HG02938 (cell line): ENCODE measurements around the gene KNOP1.

Source experiments
- ATAC-seq: cut with Tn5 transposase; IDR thresholded peaks from one replicate; pipeline ENCODE4 v1.9.1; 2021; ENCODE audit warnings: mild to moderate bottlenecking, moderate library complexity; ENCODE audit not compliant: unreplicated experiment

KNOP1 gene

DNA sequence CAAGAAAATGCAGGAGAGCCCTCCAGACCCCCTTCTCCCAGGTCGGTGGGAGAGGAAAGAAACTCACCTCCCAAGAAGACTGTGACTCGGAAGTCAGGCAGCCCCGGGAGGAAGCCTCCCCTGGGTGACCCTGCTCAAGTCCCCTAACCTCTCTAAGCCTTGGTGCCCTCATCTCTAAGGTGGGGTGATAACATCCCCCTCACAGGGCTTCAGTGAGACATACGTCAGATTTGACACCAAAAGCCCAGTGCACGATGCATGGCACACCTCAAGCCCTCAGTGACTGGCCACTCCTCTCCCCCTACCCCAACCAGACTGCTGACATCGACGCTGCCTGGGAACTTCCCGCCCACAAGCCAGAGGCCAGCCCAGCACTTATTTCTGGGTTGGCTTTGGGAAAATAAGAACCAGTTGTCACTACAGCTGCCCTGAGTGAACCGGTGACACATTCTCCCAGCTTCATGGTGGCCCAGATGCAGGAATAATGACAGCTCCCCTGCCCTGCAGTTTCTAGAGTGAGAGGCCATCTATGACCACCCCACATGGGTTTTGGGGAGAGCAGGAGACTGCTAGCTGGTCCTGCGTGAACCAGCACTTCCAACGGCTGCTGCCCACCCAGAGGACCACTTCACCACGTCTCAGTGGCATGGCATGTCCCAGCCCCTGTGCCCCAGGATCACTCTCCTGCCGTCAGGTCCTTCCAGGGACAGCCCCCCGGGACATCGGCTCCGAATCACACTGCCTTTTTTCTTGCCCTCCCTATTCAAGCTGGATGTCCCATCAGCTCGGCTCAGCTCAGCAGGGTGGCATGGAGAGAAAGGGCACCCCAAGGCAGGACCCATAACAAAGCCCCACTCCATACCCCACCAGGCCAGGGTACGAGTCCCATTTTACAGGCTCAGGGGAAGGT lies 9.5 kb downstream of the KNOP1 start:
- ATAC-seq: no peak

DNA sequence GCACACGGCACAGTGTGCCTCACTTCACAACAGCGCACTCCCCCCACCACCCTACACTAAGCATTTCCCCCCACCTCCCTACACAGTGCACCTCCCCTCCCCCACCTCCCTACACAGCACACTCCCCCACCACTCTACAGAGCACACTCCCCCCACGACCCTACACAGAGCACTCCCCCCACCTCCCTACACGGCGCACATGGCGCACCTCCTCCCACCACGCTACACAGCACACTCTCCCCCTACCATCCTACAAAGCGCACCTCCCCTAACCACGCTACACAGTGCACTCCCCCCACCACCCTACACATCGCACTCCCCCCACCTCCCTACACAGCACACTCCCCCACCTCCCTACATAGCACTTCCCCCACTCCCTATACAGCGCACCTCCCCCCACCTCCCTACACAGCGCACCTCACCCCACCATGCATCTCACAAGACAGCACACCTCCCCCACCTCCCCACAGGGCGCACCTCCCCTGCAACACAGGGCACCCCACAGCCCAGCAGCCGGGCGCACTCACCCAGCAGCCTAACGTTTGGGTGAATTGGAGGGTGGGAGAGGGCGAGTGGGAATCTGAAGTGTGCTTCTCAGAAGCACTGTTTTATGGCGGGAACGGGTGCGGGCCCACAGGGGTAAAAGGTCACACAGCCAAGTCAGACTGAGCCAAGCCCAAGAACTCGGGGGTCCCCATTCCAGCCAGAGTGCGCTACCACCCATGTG lies 10.3 kb downstream of the KNOP1 start:
- ATAC-seq: no peak

DNA sequence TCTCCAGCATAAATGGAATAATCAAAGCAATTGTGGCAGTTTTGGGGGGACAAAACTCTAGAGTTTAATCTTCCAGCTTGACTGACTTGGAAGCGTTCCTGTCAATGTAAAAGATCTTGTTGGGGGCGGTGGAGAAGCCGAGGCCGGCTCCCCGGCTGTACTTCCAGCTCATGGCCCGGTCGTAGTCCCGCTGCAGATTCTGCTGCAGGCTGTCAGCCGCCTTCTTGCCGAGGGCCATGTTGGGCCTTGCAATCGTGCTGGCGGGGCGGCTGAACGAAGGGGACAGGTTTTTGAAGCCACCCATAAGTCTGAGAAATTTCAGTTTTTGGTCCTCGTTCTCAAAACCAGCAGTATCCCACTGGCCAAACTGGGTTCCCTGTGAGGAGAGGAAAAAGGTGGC lies 11.2 kb downstream of the KNOP1 start:
- ATAC-seq: no peak

DNA sequence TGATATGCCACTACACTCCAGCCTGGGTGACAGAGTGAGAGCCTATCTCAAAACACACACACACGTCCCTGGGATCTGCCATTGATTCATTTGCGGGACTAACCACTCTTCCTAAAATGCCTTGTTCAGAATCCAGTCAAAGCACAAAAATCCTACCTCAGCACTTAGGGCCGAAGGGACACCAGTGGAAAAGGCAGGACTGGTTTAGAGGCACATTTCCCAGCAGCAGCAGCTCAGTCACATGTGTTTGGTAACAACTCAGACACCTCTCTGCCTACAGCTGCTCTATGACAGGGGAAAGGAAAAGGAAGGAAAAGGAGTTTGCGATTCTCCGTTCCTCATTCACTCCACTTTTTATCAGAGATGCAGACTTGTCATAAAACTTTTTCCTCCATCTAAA lies 12.2 kb downstream of the KNOP1 start:
- ATAC-seq: no peak

DNA sequence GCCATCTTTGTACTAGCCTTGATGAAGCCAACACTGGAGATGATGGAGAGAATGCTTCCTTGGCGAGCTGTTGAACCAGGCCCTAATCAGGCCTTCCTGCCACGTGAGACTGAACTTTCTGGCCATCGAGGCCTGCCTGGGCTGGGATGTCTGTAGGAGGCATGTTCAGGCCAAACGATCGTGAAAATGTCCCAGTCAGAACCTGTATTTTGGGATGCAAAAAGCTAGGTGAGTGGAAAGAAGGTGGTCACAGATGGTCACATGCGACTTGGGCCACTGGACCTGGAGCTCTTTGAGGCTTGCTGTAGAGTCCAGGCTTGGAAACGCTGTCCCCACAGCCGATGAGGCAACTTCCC lies 12.9 kb downstream of the KNOP1 start:
- no peak for ATAC-seq

DNA sequence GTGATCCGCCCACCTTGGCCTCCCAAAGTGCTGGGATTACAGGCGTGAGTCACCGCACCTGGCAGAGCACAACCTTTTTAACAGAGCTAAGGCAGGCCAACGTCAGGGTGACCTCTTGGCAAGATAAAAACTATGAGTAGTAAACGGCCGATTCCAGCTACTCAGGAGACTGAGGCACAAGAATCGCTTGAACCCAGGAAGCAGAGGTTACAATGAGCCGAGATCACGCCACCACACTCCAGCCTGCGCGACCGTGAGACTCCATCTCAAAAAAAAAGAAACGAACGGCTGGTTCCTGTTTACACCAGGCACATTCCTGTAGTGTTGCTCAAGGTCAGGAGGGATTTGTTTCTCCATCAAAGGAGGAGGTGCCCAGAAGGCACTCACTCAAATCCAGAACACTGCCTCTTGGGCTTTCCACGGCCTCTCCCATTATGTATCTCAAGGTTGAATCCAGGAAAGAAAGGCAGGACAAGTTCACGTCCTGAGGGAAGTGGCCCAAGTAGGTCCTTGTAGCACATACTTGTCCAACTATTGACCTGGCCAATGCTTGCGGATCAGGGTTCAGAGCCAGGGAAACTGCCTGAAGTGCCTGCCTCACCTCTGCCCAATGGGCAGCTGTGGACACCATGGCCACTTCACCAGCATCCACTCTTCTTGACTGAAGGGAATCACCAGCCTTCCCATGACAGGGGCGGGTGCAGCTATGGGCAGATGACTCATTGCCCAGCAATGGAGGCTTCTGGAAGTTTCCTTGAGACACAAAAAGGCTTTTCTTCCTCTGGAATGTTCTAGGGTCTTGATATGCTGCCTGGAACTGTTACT lies 13.5 kb downstream of the KNOP1 start:
- no peak for ATAC-seq

DNA sequence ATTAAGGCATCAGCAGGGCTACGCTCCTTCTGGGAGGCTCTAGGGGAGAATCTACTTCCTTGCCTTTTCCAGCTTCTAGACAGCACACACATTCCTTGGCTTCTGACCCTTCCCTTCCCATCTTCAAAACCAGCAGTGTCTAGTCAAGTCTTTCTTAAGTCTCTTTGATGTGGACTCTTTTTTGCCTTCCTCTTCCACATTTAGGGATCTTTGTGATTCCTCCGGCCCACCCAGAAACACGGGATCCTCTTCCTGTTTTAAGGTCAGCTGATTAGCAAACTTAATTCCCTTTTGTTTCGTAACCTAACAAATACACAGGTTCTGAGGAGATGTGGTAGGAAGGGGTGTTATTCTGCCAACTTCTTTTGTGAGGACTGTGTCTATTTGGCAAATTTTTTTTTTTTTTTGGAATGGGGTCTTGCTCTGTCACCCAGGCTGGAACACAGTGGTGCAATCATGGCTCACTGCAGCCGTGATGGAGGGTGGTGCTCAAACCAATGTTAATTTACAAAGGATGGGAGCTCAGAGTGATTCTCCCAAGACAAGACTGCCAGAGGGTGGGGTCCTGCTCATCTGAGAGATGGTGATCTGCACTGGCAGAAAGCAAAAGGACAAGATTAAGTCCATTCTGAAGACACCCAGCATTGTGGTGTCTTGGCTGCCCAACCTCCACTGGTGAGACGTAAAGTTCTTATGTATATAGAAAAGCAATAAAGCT lies 14.7 kb downstream of the KNOP1 start:
- ATAC-seq: no peak

DNA sequence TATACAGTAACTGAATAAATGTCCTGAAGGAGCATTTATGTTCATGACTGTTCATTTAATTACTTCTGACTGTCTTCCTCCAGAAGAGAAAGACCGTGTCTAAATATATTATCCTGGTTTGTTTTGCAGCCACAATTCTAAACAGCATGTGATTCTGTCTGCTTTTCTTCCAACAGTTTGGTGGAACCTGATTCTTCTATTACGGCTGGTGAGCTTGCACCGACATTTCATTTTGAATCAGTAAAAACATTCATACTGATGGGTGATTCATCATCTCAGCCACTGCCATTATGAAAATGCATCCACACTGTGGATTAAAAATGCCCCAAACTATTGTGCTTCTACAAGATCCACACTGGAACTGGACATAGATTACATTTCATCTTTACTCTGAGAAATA lies 16.9 kb downstream of the KNOP1 start:
- no peak for ATAC-seq

DNA sequence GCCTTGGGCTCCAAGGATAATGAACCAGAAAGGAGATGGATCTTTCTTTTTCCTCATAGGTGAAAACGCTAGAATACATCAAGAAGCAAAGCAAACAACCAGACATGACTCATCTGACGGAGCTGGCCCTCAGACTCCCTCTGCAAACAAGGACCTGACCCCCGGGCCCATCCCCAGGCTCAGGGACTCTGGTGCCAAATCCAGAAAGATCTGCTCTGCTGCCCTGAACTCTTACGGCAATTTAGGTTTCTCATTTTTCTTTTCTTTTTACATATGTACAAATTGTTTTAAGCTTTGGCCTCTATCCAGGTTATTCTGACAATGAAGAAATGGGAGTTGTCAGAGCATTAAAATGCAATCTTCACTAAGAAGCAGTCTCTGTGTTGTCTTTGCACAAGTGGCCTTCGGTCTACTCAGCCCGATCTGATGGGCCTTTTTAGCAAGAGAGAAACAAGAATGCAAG lies 17.7 kb downstream of the KNOP1 start:
- ATAC-seq: no peak

DNA sequence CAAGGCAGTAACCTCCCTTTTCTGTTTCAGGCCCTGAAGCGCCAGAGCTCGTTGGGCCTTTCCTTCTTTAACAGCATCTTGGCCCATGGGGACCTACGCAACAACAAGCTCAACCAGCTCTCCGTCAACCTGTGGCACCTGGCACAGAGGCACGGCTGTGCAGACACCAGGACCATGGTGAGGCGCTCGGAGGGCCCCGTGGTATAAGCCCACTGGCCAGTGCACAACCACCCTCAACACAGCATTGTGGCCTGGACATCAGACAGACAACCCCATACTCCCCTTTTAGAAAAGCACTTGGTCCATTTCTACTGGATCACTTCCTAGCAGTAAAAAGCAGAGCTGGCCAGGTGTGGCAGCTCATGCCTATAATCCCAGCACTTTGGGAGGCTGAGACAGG lies 18.6 kb downstream of the KNOP1 start:
- no peak for ATAC-seq

DNA sequence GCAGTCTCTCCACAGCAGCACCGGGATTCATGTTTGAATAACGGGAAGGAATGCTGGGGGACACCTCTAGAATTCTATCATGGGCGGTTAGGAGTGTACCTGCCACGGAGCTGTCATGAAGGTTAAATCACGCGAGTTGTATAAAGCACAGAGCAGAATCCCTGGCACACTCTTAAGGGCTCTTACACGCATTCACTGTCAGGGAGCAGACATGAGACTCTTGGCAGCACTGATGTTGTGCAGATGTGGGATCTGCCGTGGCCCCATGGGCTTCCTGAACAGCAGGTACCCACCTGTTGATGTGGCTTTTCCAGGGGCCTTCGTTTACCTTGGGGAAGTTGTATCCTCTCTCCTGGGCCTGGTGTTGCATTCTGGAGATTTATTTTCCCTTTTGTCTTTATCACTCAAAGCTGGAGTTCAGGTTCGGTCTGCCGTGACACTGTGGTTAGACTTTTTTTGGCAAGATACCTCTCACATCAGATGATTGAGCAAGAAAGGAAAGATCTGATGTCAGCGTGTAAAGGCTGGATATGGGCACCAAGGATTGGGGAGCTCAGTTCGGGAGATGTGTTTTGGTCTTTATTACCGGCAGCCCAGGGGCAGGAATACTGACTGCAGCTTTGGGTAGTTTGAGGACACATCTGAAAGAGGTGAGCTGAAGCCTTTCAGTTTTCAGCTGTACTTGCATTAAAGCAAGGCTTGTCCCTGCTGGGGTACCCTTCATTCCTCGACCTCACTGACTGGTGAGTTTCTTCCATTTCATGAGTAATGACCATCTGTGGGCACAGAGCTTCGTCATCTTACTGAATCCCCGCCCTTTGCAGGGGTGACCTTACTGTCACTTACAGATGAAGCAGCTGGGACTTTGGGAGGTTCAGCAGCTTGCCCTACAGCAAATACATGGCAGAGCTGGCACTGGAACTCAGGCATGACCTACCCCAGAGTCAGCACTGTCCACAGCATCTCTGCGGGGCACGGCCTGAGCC lies 19.3 kb downstream of the KNOP1 start:
- ATAC-seq: no peak

DNA sequence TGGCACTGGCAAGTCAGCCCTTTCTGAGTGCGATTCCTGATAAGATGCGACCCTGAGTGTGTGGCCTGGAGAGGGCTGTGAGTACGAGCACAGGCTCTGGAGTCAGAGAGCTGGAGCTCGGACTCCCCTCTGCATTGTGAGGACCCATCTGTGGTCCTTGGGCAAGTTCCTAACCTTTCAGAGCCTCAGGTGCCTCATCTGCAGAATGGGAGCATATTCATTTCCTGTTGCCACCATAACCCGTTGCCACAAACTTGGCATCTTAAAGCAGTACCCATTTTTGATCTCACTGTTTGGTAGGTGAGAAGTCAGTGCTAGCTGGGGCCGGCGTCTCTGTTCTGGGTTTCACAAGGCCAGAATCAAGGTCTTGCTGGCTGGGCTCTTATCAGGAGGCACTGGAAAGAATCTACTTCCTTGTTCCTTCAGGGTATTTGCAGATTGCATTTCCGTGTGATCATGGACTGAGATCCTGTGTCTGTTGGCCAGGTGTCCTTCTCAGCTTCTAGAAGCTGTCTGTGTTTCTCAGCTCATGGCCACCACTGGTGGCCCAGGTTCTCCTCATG lies 20.2 kb downstream of the KNOP1 start:
- no peak for ATAC-seq

DNA sequence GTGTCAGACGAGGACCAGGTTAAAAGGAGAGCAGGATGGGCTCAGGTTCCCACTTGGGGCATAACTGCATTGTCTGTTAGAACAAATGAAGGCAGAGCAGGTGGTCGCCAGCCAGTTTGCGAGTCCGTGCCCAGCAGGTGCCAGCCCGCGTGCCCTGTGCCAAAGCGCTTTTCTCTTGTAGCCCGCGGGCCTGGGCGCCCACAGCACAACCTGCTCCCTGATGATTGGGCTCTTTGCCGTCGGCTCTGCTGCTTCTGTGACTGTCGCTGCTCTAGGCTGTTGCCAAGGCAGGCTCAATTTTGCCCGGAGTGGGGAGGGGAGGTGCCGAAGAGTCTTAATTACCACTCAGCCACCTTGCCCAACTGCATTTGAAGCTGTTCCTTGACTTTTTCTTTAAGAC lies 21.1 kb downstream of the KNOP1 start:
- ATAC-seq: no peak

DNA sequence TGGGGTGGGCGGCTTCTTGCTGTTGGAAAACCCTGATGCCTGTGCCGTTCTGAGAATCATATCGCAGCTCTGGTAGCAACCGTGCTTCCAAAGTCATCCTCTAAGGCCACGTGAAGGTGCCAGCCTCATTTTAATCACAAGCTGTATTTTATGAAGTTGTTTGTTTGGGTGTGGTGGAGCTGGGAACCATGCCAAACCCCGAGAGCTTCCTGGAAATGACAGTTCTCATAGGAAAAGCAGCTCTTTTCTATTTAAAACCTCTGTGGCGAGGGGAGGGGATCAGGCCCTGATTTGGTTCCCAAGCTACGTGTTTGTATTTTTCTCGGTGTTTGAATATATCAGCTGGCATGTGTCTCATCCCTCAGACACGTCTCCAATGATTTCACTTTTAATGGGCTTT lies 21.7 kb downstream of the KNOP1 start:
- ATAC-seq: no peak

DNA sequence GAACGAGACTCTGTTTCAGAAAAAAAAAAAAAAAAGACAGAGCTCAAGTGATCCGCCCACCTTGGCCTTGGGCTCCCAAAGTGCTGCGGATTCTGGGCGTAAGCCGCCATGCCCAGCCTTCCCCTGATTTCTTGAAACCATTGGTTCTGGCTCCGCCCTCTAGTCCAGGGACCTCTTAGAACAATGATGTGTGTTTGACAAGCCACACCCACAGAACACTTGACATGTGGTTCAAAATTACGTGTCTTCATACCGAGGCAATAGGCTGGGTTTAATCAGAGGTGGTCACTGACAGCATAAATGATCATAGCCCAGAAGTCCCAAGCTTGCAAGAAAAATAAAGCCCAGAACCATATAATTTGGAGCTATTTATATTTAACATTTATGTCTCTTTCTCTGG lies 23.0 kb downstream of the KNOP1 start:
- ATAC-seq: no peak

DNA sequence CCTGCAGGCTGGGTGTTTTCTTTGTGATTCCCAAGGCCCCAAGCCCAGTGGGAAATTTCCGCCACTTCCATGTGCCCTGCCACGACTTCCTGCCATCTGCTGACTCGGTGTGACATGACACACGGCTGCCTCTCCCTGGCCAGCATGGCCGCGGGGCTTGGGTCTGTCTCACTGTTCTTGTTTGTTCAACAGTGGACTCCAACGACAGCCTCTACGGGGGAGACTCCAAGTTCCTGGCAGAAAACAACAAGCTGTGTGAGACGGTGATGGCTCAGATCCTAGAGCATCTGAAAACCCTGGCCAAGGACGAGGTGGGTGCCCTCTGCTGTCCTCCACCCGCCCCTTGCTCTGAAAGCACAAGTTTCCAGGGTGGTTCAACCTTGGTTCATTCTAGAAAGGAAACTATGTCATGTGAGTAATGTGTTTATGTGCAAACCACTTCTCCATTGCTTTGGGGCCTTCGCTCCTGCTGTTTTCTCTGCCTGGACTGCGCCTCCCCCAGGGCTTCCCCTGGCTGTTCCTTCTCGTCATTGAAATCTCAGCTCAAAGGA lies 26.8 kb downstream of the KNOP1 start:
- no peak for ATAC-seq

DNA sequence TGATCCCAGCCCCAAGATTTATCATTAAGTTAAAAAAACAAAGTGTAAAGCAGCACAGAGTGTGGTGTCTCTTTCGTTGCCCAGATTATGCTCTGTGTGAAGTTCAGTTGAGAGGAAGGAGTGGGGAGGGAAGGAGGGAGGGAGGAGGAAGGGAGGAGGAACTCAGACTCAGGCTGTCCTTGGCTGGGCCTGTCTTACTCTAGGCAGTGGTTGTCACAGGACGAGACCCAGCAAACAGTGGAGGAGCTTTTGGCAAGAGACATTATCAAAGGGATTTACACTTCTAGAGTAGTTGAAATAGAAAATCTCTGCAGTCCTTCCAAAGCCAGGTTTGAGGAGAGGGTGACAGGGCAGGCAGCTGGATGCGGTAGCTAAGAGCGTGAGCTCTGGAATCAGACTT lies 27.8 kb downstream of the KNOP1 start:
- no peak for ATAC-seq

DNA sequence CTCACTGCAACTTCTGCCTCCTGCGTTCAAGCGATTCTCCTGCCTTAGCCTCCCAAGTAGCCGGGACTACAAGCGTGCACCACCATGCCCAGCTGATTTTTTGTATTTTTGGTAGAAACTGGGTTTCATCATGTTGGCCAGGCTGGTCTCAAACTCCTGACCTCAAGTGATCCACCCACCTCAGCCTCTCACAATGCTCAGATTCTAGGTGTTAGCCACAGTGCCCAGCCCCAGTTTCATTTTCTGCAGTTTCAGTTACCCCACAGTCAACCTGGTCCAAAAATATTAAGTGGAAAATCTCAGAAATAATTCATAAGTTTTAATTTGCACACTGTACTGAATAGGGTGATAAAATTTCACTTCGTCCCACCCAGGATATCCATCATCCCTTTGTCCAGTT lies 28.7 kb downstream of the KNOP1 start:
- ATAC-seq: no peak

DNA sequence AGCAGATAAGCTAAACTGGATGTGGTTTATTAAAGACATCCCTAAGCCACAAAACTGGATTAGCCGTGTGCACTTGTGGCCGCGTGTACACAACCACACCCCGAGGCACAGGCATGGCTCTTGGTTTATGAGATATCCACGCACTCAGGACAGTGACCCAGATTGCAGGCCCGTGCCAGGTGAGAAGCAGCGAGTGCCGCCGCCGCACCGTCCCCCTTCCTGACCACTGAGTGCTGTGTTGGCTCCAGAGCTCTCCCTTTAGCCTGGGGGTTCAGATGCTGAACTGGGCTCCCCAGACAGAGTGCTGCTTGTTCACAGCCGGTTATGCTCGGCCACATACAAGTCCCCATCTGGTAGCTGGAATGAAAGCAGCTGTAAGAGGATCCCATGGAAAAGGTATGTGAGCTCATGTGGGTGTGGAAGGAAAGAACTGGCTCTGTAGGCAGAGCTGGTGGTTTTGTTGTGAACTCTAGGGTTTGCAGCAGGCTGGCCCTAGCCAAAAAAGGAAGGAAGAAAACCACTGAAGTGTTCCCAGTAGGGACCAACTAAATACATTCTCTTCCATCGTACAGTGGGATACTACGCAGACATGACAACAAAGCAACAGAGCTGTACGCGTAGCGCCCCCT lies 29.5 kb downstream of the KNOP1 start:
- ATAC-seq: no peak
